Cardiac muscle cell (in vitro differentiated cells and primary cell): Measurements from ENCODE around the gene ST6GALNAC3. TPM values are rescaled to one million over a fixed set of nuclear protein-coding genes. Genes with fewer than 3 reads are reported as not detected.
"Not testable (repeated sequence)": the region's sequence is repeated elsewhere in the genome, so short reads cannot be mapped to it uniquely, and the experiment has no call there.

Experiments used
- DNase-seq, 2 donors: peaks; one replicate each; pipeline versions ENCODE4 v3.0.0 to v3.0.0-alpha.2; 2010 to 2017; ENCODE audit warnings: low read depth in 1 of 2, low spot score in 1 of 2
- H3K27ac ChIP-seq: fragments of 200-600 bp; sonication (generic); 2 replicates; pipeline ENCODE4 v1.5.1; 2016
- H3K27me3 ChIP-seq: fragments of 200-600 bp; sonication (generic); 2 replicates; pipeline ENCODE4 v1.6.0; 2016; ENCODE audit warnings: control low read depth
- H3K36me3 ChIP-seq: fragments of 200-600 bp; sonication (generic); 2 replicates; pipeline ENCODE4 v1.5.1; 2016; ENCODE audit warnings: control low read depth
- H3K4me1 ChIP-seq: fragments of 200-600 bp; sonication (generic); 2 replicates; pipeline ENCODE4 v1.8.1; 2017; ENCODE audit warnings: low read depth, mild to moderate bottlenecking, mixed run types
- H3K4me3 ChIP-seq: fragments of 200-600 bp; sonication (generic); 2 replicates; pipeline ENCODE4 v1.5.1; 2016; ENCODE audit warnings: mild to moderate bottlenecking
- H3K9me3 ChIP-seq: fragments of 200-600 bp; sonication (generic); 2 replicates; pipeline ENCODE4 v1.5.1; 2017; ENCODE audit warnings: low read depth, mild to moderate bottlenecking, control low read depth
- CTCF ChIP-seq: IDR thresholded peaks from 2 replicates; pipeline ENCODE4 v1.5.1; 2012; ENCODE audit warnings: low read depth, mild to moderate bottlenecking, low read length
- polyA plus RNA-seq: library from polyadenylated mRNA; unstranded; fragments of >200 nt; fragmentation: Nextera tagmentation; extraction: Ambion mirVana; gene quantifications from 2 replicates; pipeline ENCODE4 v1.2.1, GENCODE V29; 2016
- total RNA-seq: library from RNA; depleted of rRNA; stranded (reverse); fragments of >200 nt; gene quantifications from 2 replicates; pipeline ENCODE4 v1.2.3, GENCODE V29; 2016

ST6GALNAC3 gene
- total and polyA plus RNA-seq, 2 experiments from 2014 or later = 10.4 to 14.8 TPM

- Histone ChIP-seq H3K9me3 (no peaks in the 10 kb centered on the region), H3K4me3 (no peak overlapping the region), H3K4me1 (no peaks in the 10 kb centered on the region), H3K27ac (no peak overlapping the region), H3K27me3 (no peaks in the 10 kb centered on the region), H3K36me3 (no peaks in the 10 kb centered on the region)
- TF ChIP-seq CTCF = no peak
- no peak for DNase-seq
Measured at GRCh38 chr1:76095802-76096201, 21.3 kb downstream of the ST6GALNAC3 start.

GRCh38 chr1:76097064-76097463 is 22.5 kb downstream of the ST6GALNAC3 start:
- H3K27ac ChIP-seq, DNase-seq, H3K4me3 ChIP-seq, H3K9me3 ChIP-seq, H3K4me1 ChIP-seq, H3K36me3 ChIP-seq, H3K27me3 ChIP-seq: not testable (repeated sequence)

GRCh38 chr1:76098845-76099244 is 24.3 kb downstream of the ST6GALNAC3 start:
- DNase-seq = no peak
- no peaks in the 10 kb centered on the region for H3K4me1 ChIP-seq
- no peaks in the 10 kb centered on the region for H3K27me3 ChIP-seq
- H3K27ac ChIP-seq = no peak overlapping the region
- H3K9me3 ChIP-seq = no peaks in the 10 kb centered on the region
- no peaks in the 10 kb centered on the region for H3K36me3 ChIP-seq
- H3K4me3 ChIP-seq = no peak overlapping the region
- TF ChIP-seq CTCF = no peak

GRCh38 chr1:76101548-76101947 is 27.0 kb downstream of the ST6GALNAC3 start:
- TF ChIP-seq CTCF = no peak
- H3K36me3 ChIP-seq = no peaks in the 10 kb centered on the region
- no peak for DNase-seq
- H3K4me3 ChIP-seq = no peak overlapping the region
- no peaks in the 10 kb centered on the region for H3K27me3 ChIP-seq
- H3K27ac ChIP-seq = no peak overlapping the region
- H3K4me1 ChIP-seq = no peaks in the 10 kb centered on the region
- H3K9me3 ChIP-seq = no peaks in the 10 kb centered on the region

GRCh38 chr1:76102046-76102445 is 27.5 kb downstream of the ST6GALNAC3 start:
- DNase-seq = no peak
- Histone ChIP-seq H3K4me3 (no peak overlapping the region), H3K27ac (no peak overlapping the region), H3K36me3 (no peaks in the 10 kb centered on the region), H3K9me3 (no peaks in the 10 kb centered on the region), H3K4me1 (no peaks in the 10 kb centered on the region), H3K27me3 (no peaks in the 10 kb centered on the region)
- no peak for TF ChIP-seq CTCF

GRCh38 chr1:76103034-76103433 is 28.5 kb downstream of the ST6GALNAC3 start:
- H3K4me3 ChIP-seq = no peak overlapping the region
- no peak for TF ChIP-seq CTCF
- no peaks in the 10 kb centered on the region for H3K9me3 ChIP-seq
- no peak overlapping the region for H3K27ac ChIP-seq
- H3K36me3 ChIP-seq = no peaks in the 10 kb centered on the region
- no peaks in the 10 kb centered on the region for H3K27me3 ChIP-seq
- no peak for DNase-seq
- no peaks in the 10 kb centered on the region for H3K4me1 ChIP-seq
